HG03064 (cell line): ENCODE measurements around the gene CD82.
"Not testable (repeated sequence)": the region's sequence is repeated elsewhere in the genome, so short reads cannot be mapped to it uniquely, and the experiment has no call there.

Experiments
- ATAC-seq: cut with Tn5 transposase; IDR thresholded peaks from one replicate; pipeline ENCODE4 v1.9.1; 2021; ENCODE audit warnings: low read depth; ENCODE audit not compliant: unreplicated experiment

Gene CD82

DNA sequence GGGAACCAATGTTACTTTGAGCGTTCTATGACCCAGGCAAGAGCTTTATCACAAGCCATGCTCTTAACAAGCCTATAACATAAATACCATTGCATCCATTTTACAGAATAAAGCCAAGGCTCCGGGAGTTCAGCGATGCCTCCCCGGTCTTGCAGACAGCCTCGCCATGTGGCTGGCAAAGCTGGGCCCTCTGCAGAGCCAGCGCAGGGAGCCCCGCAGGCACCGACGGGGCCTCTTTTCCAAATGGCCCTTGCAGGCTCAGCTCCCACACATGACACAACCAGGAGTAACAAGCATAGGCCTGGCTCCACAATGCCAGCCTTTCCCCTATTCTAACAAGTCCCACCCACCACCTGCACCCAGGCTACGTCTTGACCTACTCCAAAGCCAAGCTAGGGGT lies 89.1 kb downstream of the CD82 start:
- no peak for ATAC-seq

DNA sequence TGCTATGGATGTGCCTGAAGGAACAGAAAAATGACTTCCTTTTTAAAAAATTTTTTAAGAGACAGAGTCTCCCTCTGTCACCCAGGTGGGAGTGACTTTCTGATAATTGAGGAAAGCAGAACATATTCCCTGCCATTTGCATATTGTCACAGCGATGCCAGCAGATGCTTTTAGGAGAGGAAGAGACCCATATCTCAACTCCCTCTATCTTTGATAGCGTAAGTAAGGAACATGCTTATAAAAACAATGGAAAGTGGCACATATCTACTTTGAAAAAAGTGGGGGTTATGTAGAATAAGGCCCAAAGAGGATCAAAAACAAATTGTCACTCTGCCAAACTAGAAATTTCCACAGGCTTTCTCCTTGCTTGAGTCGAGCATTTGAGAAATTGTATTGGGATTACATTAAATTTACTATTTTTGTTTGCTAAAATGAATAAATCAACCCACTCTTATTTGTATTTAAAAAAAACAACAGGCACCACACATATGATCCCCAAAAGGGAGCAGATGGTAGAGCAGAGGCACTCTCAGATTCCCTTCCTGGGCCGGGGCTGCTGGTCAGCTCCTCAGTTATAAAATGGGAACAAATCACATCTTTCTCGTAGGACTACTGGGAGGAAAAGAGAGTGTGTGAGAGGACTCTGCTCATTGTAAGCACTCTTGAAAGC lies 92.5 kb downstream of the CD82 start:
- no peak for ATAC-seq

DNA sequence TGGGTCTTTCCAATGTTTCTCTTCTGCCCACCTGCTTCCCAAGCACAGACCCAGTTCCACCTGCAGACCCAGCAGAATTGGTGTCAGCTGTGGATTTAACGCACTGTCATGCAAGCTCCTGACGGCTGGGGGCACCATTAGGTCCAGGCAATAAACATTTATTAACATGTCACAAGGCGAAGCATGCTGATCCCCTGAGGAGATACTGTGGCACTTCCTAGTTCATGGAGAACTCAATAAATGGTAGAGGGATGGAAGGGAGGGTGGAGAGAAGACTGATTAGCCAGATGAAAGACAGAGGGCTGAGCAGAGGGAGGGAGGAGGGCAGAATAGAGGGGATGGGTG lies 93.0 kb downstream of the CD82 start:
- ATAC-seq = no peak

DNA sequence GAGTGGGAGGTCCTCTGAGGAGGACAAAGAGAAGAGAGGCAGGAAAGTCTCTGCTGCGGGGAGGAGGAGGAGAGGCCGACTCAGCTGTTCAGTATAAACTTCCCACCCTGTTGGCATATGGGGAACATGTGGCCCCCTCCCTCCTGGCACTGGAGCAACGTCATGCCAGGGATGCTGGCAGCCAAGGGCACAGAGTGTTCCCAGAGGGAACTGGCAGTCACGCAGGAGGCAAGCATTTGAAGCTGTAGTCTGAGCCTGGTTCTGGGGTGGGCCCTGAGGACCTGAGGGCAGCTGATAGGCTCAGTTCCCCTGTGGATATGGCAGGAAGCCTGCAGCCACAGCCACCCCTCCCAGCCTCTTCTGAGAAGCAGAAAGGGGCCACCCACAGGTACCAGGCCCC lies 94.2 kb downstream of the CD82 start:
- no peak for ATAC-seq

DNA sequence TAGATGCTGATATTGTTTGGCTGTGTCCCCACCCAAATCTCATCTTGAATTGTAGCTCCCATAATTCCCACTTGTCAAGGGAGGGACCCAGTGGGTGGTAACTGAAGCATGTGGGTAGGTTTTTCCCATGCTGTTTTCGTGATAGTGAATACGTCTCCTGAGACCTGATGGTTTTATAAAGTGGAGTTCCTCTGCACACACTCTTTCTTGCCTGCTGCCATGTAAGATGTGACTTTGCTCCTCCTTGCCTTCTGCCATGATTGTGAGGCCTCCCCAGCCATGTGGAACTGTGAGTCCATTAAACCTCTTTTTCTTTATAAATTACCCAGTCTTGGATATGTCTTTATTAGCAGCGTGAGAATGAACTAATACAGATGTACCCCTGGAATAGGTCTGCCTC lies 95.1 kb downstream of the CD82 start:
- not testable (repeated sequence) for ATAC-seq

DNA sequence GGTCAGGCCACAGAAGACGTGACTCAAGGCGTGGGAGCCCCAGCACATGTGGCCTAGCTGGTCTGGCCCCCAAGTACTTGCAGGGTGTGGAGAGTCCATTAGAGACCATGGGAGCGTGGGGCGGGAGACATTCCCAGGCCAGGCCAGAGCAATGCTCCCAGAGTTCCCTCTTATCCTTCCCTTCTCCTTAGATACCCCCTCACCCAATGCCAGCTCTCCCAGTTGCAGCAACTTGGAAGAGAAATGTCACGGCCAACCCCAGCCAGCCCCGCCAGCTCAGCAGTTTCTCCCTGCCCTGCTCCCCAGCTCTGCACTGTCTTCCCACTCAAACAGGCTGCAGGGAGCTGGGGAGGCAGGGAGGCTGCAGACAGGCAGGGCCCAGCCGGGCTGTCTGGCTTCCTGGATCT lies 95.9 kb downstream of the CD82 start:
- no peak for ATAC-seq
